HL-60/S4 treated with retinoic acid at 250 ng/mL for 4 days and 3 days (cell line): ENCODE measurements around the gene TOGARAM2.

Experiments
- in situ Hi-C: fragments of 300-500 bp; cut with MboI; formaldehyde crosslinking; loops from 2 replicates; pipeline ENCODE4 v1.7.0; 2022; ENCODE audit warnings: low sequenced_read_pairs

The TOGARAM2 gene

DNA sequence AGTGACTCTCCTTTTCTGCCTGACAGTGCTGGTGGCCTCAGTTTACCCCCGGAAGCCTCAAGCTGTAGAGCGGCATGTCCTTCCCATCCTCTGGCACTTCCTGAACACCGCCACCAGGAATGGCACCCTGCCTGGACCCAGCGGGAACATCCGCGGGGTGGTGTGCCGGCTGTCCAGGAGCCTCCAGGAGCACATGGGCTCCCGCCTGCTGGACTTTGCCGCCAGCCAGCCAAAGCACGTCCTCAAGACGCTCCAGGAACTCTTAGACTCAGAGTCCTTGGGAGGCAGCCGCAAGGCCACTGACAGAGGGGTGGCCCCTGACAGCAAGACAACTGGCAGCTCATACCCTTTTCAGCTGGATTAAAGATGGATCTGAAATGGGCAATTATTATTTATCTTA is 70.6 kb downstream of the TOGARAM2 start:
- in situ Hi-C loops: no loop called here

DNA sequence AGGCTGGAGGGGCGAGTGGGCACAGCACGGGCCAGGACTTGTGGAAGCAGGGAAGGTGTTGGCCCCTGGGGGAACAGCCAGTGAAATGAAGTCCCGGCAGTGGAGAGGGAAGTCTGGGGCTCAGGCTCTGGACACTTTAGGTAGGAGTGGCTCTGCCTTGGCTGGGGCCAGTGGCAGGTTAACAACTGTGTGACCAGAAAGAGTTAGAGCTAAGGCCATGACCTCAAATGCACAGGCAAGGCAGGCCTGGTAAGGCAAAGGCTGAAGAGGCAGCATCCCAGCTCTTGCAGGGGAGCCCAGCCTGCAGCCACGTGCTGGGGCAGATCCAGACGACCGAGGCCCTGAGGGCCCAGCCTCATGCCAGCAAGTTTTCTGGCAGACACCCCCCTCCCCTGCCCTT is 71.7 kb downstream of the TOGARAM2 start:
- in situ Hi-C loops: no loop called here

DNA sequence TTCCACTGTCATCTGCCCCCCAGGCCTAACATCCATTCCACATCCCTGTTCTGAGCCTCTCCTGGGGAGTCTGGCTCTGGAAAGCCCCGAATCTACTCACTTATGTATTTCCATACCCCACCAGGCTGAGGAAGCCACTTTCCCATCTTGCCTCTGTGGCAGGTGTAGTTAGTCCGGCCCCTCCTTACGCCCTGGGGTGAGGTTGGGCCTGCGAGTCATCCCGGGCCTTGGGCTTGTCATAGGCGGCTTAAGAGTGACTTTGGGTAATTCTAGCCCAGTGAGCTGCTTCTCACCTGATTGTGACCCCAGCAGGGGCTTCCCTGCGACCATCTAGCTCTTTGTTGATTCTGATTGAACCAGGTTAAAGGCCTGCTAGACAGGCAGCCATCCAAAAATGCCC is 72.1 kb downstream of the TOGARAM2 start:
- in situ Hi-C loops: no loop called here

DNA sequence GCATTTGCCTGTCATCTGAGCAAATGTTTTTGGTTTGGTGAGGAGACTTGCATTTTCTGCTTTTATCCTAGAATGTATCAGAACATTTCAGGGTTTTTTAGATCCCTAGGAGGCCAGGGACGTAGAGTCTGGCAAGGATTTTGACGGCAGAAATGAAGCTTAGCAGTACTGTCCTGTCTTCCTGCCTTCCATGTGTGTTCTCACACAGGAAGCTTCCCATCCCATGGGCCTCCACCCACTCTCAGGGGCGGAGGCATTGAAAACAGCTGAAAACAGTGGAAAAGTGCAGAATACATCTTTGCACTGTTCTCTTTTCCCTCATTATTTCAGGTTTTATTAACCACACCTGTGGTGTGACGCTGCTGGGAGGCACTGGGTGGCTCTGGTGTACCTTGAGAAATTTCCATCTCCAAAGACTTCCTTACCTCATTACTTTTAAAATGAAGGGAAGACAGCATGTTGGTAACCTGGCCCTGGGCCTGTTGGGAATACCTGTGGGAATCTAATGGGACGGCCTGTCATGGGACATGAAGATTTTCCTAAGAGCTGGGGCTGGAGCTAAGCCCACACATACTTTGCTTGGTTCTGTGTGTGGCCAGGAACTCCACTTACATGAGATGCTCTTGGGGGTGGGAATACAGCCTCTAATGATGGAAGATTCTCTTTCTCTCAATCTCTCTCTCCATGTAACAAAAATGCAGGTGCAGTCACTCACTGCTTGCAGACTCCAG is 72.7 kb downstream of the TOGARAM2 start:
- in situ Hi-C loops: no loop called here

DNA sequence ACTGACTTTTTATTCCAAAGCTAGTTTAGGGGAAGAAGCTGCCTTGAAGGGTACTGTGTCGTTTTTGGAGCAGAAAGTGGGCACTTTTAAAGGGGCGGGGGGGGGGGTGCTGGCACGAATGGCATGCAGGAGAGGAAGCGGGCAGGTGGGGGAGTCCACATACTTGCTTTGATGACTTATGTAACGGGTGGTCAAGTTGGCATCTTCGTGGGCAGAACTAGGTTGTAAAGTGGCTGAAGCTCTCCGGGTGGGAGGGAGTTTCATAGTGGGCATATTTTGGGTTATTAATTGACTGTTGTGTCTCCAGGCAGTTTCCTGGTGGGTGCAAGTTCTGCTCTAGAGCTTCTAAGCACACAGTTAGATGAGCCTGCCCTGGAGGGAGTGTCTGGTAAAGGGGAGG is 73.3 kb downstream of the TOGARAM2 start:
- in situ Hi-C loops: no loop called here

DNA sequence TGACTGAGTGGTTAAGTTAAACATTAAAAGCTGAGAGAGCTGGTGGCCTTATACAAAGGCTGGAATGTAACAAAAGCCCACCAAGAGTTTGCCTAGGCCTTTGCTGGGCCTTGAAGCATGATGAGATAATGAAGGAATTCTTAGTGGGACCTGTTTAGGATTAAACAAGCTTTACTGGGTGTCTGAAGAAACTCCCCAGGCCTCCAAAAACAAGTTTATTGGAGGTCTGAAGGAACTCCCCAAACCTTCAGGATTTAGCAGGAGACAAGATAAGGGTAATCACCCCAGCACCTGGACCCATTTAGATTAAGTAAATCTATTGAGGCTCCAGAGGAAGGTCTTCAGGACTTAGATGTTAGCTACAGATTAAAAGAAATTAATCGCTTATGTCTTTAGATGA is 74.5 kb downstream of the TOGARAM2 start:
- in situ Hi-C loops: no loop called here

DNA sequence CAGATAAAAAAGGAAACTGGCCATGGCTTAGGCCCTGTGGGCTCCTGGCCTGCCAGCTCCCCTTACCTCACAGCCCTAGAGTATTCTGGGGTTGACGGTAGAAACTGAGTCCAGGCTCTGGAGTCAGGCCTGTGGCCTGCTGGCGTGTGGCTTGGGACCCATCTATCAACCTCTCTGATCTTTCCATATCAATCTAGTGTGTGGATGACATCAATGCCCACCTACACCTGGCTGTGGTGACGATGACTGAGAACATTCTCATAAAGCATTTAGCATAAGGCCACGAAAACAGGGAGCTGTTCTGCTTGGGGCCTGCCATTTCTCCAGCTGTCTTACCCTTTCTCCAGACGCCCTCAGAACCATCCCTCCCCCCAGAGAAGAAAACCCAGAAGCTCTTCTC is 75.4 kb downstream of the TOGARAM2 start:
- in situ Hi-C loops: no loop called here

DNA sequence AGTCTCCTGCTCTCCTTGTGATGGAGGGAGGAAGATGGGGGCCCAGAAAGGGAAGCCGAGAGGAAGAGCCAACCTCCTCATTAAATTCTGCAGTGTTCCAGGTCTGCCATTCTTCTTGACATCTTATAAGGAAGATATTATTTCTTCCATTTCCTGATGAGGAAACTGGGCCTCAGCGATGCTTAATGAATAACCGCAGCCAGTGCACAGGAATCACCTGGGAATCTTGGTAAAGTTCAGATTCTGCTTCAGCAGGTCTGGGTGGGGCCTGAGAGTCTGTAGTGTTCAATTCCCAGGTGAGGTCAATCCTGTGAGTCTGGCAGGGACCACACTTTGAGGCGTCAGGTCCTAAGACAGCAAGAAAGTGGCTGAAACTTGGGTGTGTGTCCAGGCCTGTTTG is 75.9 kb downstream of the TOGARAM2 start:
- in situ Hi-C loops: no loop called here

DNA sequence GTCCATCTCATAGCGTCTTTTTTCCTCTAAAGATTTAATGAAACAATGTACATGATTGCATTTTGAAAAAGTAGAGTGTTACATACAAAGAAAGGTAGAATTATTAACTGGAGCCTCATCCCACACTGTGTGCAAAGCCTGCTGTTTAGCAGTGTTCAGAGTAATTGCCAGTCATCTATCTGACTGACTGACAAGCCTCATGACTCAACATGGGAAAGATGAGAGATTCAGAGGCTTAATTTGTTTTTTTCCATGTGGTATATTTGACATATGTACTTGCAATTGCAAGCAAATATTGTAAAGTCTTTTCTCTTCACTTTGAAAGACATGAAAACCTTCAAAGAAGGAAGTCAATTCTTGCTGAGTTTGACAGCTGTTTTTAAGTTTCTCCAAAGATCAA is 78.5 kb downstream of the TOGARAM2 start:
- in situ Hi-C loops: no loop called here

DNA sequence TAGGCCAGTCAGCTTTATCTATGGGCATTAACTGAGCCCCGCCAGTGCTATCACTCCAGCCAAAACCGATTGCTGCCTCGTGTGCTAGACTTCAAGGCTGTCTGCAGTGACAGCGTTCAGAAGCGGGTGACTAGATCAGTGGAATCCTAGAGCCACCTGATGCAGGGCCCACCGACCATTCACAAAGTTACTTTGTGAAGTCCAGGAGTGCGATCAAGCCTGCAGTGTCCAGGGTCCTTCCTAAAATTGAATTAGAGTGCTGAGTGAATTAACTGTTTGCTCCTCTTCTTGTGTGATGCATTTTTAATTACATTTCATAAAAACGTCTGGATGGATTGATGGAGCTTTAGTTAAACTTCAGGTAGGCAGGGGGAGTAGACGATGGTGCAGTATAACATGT is 79.3 kb downstream of the TOGARAM2 start:
- in situ Hi-C loops: no loop called here

DNA sequence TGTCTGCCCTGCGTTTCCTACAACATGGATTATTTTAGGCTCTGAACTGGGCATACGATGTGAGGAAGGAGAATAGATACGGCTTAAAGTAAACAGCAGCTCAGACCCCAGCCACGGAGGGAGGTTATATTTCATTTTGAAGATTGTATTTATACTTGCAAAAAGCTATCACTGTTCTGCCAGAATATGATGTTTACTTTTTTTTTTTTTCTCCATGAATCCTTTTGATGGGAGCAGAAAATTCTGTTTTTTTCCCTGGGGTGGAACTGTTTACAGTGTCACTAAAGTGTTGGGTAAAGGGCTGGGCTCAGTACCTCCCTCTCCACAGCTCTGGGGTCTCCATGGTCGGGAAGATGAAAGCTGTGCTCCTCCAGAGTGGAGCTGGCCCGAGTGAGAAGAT is 80.1 kb downstream of the TOGARAM2 start:
- in situ Hi-C loops: no loop called here

DNA sequence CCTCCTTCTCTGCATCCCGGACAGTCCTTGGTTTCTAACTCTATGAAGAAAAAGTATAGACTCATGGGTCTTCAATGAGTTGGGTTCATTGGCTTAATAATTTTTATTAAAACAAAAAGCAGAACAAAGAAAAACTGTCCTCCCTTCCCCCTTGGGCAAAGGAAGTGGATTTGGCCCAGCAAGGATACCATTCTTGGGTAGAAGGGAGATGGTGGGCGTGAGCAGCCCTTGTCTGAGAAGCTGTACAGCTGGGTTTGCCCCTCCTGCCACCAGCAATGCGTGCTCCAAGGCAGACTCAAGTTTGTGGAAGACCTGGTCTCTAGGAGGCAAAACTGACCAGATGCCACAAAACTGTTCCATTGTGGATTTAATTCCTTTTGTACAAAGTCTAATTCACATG is 80.5 kb downstream of the TOGARAM2 start:
- in situ Hi-C loops: no loop called here

DNA sequence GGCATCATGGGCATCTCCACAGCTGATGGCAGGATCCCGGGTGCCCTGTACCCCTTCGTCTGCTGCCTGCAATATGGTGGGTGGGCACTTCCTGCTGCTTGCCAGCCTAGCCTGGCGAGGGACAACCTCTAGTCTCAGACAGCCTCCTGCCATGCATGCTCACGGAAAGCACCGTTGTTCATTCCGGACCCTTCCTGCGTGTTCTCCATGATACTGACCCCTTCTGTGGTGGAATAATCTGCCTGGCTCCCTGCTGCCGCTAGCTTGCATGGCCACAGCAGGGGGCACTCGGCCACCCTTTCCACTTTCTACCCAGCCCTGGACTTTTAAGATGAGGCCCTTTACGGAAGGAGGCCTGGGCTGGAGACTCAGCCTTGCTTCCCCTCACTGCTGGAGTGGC is 81.3 kb downstream of the TOGARAM2 start:
- in situ Hi-C loops: no loop called here

DNA sequence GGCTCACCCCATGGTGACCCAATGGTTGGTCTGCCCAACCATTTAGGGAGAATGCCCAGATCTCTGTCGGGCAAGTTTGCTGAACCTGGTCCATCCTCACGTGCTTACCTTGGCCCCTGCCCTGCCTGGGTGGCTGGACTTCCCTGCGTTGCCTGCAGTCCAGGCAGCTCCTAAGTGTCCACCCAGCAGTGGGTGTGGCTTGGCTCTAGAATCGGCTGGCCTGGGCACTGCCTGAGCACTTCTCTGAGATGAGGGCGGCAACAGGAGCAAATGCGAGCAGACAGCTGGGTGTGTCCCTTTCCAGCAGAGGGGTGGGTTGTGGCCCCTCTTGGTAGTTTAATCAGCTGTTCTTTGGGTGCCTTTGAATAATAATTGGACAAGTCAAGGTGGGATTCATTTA is 82.0 kb downstream of the TOGARAM2 start:
- in situ Hi-C loops: no loop called here

DNA sequence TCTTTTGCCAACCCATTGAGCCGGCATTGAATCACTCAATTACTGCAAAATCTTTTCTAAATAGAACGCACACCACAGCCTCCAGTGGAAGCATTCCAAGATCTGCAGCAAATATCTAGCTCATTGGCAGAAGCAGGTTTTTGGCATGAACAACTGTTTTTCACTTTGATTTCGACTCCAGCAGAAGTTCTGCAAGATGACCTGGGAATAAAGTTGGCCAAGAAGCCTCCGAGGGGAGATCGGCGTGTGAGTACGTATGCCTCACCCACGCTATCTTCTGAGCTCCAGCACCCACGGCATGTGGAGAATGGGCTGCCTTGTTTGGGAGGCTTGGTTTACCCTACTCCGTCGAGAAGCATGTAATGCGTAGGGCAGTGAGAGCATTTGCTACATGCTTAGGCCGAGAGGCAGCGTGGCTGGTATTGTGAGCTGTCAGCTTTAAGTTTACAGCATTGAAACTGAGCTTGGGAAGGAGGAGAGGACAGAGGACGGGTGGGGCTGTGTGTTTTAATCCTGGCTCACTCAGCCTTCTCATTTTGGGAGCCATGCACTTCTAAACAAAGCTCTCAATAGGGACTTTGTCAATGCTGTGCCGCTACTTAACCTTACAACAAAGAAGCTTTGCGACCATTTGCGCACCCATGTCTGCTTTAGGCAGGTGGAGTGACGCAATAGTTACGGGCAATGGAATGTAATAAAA is 82.7 kb downstream of the TOGARAM2 start:
- in situ Hi-C loops: no loop called here

DNA sequence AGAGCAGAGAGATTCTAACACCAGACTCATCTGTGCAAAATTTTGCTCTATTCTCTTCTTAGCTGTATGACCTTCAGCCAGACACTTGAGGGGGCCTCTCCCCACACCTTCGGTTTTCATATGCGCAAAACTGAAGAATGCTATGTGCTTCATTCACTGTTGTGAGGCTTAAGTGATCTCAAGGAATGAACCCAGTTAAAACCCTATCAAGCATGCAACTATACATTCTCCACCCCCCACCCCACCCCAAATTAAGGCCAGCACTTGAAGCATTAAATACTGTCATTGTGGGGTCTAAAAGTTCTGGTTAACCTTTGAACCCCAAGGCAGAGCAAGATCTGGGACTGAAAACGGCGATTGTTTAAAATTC is 83.2 kb downstream of the TOGARAM2 start:
- in situ Hi-C loops: no loop called here

DNA sequence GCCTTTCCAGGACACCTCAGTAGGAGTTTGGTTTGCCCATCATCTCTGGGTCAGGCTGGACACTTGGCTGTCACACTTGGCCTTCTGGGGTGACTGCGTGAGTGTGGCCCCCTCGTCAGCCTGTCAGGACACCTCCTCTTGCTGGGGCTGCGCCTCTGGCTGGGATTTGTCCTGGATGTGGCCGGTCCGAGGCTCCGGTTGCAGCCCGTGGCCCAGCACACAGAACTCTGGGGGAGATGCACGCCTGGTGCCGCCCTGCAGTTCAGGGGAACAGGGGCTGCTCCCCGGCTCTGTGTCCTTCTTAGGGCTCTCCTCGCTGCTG is 83.6 kb downstream of the TOGARAM2 start:
- in situ Hi-C loops: no loop called here

DNA sequence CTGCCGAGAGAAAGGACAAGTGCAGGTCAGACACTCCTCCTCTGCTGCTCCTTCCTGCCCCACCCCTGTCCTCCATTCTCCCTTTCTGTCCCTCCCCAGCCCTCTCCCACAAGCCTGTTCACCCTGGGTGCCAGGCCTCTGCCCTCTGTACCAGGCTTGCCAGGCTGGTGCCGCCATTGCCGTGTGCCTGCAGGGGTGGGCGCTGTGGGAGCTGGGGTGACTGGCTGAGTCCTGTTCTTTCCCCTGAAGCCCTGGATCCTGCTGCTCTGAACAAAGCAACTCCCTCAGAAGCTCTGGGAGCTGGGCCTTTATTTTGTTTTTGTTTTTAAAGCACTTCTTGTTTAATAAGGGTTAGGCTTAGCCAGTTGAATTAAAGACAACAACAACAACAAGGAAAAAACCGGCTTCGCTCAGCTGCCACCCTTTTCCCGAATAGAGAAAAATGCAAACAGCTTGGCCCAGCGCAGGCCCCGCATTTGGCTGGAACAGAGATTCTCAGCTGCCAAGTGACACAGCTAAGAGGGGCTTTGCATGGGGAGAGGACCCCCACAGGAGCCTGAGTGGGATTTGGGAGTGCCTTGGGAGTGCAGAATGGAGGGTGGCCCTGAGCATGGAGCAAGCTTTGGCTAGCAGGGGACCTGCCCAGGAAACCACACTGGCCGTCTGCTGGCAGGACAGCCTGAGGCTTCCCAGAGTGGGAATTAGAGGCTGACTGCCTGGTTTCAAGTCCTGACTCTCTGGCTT is 84.1 kb downstream of the TOGARAM2 start:
- in situ Hi-C loops: no loop called here

DNA sequence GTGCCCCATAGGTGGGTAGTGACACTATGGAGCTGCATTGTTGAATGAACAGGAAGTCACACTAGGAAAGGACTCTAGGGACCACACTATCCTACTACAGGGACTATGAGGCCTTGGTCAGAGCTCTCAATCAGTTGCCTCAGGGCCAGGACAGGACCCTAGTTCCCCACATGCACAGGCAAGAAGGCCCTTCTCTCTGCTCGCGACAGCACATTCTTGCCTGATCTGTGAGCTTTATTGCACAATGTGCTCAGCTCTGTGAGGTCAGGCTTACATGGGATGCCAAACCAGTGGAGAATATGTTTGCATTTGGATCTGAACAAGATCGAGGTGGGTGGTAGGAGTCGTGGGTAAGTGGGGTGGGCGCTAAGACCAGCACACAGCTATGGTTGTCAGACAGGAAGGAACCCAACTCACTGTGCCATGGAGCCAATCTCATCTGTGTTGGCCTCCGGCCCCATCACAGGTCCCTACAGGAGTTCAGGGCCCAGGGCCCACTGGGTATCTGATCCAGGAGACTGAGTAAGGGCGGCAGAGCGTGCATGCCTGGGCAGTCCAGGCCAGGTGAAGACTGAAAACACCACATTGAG is 85.3 kb downstream of the TOGARAM2 start:
- in situ Hi-C loops: no loop called here

DNA sequence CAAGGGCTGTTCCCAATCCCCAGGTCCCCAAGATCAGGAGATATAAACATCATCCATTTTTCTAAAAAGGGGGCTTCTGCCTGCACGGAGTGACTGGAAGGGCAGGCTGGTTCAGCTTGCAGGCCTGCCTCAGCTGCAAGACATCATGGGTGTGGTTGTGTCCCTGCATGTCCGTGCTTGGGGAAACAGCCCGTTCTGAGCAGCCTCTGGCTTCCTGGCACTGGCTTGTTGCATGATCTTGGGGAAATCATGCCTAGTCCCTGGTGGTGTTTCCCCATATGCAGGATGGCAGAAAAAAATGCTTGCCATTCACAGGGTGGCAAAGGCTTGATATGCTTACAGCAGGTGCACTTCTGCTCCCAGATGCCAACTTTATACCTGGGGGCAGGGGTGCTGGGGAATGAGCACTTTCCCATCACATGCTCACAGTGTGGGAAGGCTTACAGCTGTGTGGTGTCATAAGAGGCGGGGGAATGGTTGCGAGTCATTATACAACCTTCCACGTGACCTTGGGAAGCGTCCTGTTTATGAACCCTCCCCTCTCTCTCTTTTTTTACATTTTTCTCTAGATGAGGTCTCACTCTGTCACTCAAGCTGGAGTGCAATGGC is 86.0 kb downstream of the TOGARAM2 start:
- in situ Hi-C loops: no loop called here

DNA sequence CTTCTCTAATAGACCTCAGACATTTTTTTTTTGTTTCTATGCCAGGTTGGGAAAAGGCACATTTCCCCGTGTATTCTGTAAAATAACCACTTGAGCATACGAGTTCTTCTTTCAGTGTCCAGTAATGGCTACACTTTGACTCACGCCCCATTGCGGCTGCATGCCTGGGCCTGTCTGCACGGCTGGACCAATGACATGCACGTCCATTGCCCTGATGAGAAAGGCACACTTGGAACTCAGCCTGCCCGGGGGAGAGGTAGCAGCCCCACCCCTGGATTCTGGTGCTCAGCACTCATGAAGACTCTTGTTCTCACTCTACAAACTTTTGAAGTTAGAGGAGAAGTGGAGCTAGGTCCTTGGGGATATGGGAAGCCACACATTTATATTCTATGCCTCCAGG is 87.4 kb downstream of the TOGARAM2 start:
- in situ Hi-C loops: no loop called here

DNA sequence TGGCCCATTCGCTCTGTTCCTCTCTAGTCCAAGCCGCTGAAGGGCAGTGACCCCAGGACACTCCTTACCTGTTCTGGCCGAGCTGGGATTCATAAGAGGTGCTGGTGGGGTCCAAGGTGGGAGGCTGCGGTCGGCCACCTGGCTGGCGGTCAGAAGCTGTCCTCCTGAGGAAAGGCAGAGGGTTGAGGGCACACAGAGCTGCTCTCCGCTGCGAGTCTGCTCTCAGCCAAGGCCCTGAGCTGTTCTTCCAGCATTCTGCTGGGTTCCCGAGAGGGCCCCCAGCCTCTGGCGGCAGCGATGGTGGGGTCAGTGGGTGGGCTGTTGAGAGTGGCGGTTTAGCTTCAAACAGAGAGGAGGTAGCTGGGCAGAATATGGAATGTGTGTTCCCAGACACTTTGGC is 89.4 kb downstream of the TOGARAM2 start:
- in situ Hi-C loops: no loop called here
